ENCODE measurements around the gene TBCCD1.

TBCCD1 gene

GRCh38 chr3:186605561-186606545 lies 38.7 kb upstream of the TBCCD1 start:
- no peak for TF ChIP-seq POLR2AphosphoS5 (IDR thresholded peaks at IDR 0.05; ENCODE audit: low read depth, low read length)
- TF ChIP-seq SIN3A (IDR thresholded peaks at IDR 0.05; ENCODE audit: borderline replicate concordance, insufficient read depth, low read length): no peak
- no peak for TF ChIP-seq REST (IDR thresholded peaks at IDR 0.05; ENCODE audit: insufficient read depth in 1 of 2, low read depth in 2 of 2, low read length in 2 of 2)
- no peak for TF ChIP-seq FOXP2 (optimal IDR thresholded peaks at IDR 0.05; ENCODE audit: borderline replicate concordance, extremely low read depth, extremely low read length, insufficient read depth)
- TF ChIP-seq TAF1 (IDR thresholded peaks at IDR 0.05; ENCODE audit: borderline replicate concordance, insufficient read depth, low read length): no peak

GRCh38 chr3:186605078-186605477 lies 37.9 kb upstream of the TBCCD1 start:
- no peak for TF ChIP-seq FOXP2 (optimal IDR thresholded peaks at IDR 0.05; ENCODE audit: borderline replicate concordance, extremely low read depth, extremely low read length, insufficient read depth)
- TF ChIP-seq TAF1 (IDR thresholded peaks at IDR 0.05; ENCODE audit: borderline replicate concordance, insufficient read depth, low read length): no peak
- TF ChIP-seq SIN3A (IDR thresholded peaks at IDR 0.05; ENCODE audit: borderline replicate concordance, insufficient read depth, low read length): no peak
- TF ChIP-seq REST (IDR thresholded peaks at IDR 0.05; ENCODE audit: insufficient read depth in 1 of 2, low read depth in 2 of 2, low read length in 2 of 2): no peak
- TF ChIP-seq POLR2AphosphoS5 (IDR thresholded peaks at IDR 0.05; ENCODE audit: low read depth, low read length): no peak

GRCh38 chr3:186603159-186603558 lies 36.0 kb upstream of the TBCCD1 start:
- no peak for TF ChIP-seq REST (IDR thresholded peaks at IDR 0.05; ENCODE audit: insufficient read depth in 1 of 2, low read depth in 2 of 2, low read length in 2 of 2)
- TF ChIP-seq TAF1 (IDR thresholded peaks at IDR 0.05; ENCODE audit: borderline replicate concordance, insufficient read depth, low read length): no peak
- no peak for TF ChIP-seq SIN3A (IDR thresholded peaks at IDR 0.05; ENCODE audit: borderline replicate concordance, insufficient read depth, low read length)
- no peak for TF ChIP-seq FOXP2 (optimal IDR thresholded peaks at IDR 0.05; ENCODE audit: borderline replicate concordance, extremely low read depth, extremely low read length, insufficient read depth)
- no peak for TF ChIP-seq POLR2AphosphoS5 (IDR thresholded peaks at IDR 0.05; ENCODE audit: low read depth, low read length)

- no peak for TF ChIP-seq FOXP2 (optimal IDR thresholded peaks at IDR 0.05; ENCODE audit: borderline replicate concordance, extremely low read depth, extremely low read length, insufficient read depth)
- TF ChIP-seq REST (IDR thresholded peaks at IDR 0.05; ENCODE audit: insufficient read depth in 1 of 2, low read depth in 2 of 2, low read length in 2 of 2): no peak
- TF ChIP-seq TAF1 (IDR thresholded peaks at IDR 0.05; ENCODE audit: borderline replicate concordance, insufficient read depth, low read length): no peak
- no peak for TF ChIP-seq POLR2AphosphoS5 (IDR thresholded peaks at IDR 0.05; ENCODE audit: low read depth, low read length)
- TF ChIP-seq SIN3A (IDR thresholded peaks at IDR 0.05; ENCODE audit: borderline replicate concordance, insufficient read depth, low read length): no peak
These were observed 33.8 kb upstream of the TBCCD1 start for GRCh38 chr3:186600896-186601295.
